IMR-90 (cell line): ENCODE results near the gene TBC1D22A. TPM values are rescaled to one million over a fixed set of nuclear protein-coding genes. Genes with fewer than 3 reads are reported as not detected.

Experiments
- ATAC-seq: fragments of 200-7000 bp; cut with Tn5 transposase; 2 replicates; pipeline ENCODE4 v1.9.1; 2020; ENCODE audit warnings: low read depth, mild to moderate bottlenecking, moderate library complexity
- BruUV-seq: library from RNA; stranded (reverse); fragments of 400-500 nt; replicated peaks from 2 replicates; lab custom pipeline; 2021; lab: Mats Ljungman, UMichigan
- CTCF ChIA-PET: fragments of 300-600 bp; formaldehyde crosslinking; extraction: SDS; loops from one replicate; lab custom pipeline; 2021; ENCODE audit warnings: antibody characterized with exemption; lab: Yijun Ruan, JAX
- POLR2A ChIA-PET: fragments of 300-600 bp; sonication (Branson Sonifier 250); formaldehyde crosslinking; loops from one replicate; lab custom pipeline; 2022; ENCODE audit warnings: antibody characterized with exemption; ENCODE audit not compliant: unreplicated experiment; lab: Charles Lee
- DNase-seq: peaks from one replicate; pipeline ENCODE4 v3.0.0; 2013
- H2AFZ ChIP-seq: replicated peaks from 2 replicates; pipeline ENCODE3; 2013; ENCODE audit warnings: low read length, mild to moderate bottlenecking; ENCODE audit not compliant: poor library complexity
- H2AK5ac ChIP-seq: 2 replicates; pipeline ENCODE4 v1.6.1; 2013; ENCODE audit warnings: low read depth, low read length, inconsistent platforms
- H2AK9ac ChIP-seq: replicated peaks from 2 replicates; pipeline ENCODE3; 2013; ENCODE audit warnings: mild to moderate bottlenecking, low read depth, low read length, moderate library complexity; ENCODE audit not compliant: poor library complexity
- H2BK120ac ChIP-seq: 2 replicates; pipeline ENCODE4 v1.6.1; 2013; ENCODE audit warnings: low read depth, low read length, inconsistent platforms
- H2BK15ac ChIP-seq: 3 replicates; pipeline ENCODE4 v1.6.1; 2013; ENCODE audit warnings: low read depth, low read length, inconsistent platforms
- H2BK20ac ChIP-seq: 2 replicates; pipeline ENCODE4 v1.6.1; 2013; ENCODE audit warnings: low read depth, mild to moderate bottlenecking, inconsistent platforms, low read length, moderate library complexity
- H2BK5ac ChIP-seq: 2 replicates; pipeline ENCODE4 v1.6.1; 2013; ENCODE audit warnings: mild to moderate bottlenecking, low read depth, low read length, inconsistent platforms; ENCODE audit not compliant: poor library complexity, severe bottlenecking
- H3K14ac ChIP-seq: replicated peaks from 2 replicates; pipeline ENCODE4 v1.6.1; 2013; ENCODE audit warnings: low read depth, low read length, inconsistent platforms
- H3K18ac ChIP-seq: 2 replicates; pipeline ENCODE4 v1.6.1; 2013; ENCODE audit warnings: low read depth, low read length, control low read depth
- H3K23ac ChIP-seq: 2 replicates; pipeline ENCODE4 v1.6.1; 2013; ENCODE audit warnings: low read depth, low read length, inconsistent platforms
- H3K27ac ChIP-seq: 2 replicates; pipeline ENCODE4 v1.5.1; 2013; ENCODE audit warnings: mild to moderate bottlenecking, control low read depth, low read length; ENCODE audit not compliant: insufficient read depth
- H3K27me3 ChIP-seq: 2 replicates; pipeline ENCODE4 v1.6.1; 2013; ENCODE audit warnings: low read length; ENCODE audit not compliant: control insufficient read depth, insufficient read depth
- H3K36me3 ChIP-seq: 2 replicates; pipeline ENCODE4 v1.6.1; 2013; ENCODE audit warnings: low read length, mixed read lengths; ENCODE audit not compliant: control insufficient read depth, insufficient read depth
- H3K4ac ChIP-seq: 2 replicates; pipeline ENCODE4 v1.6.1; 2013; ENCODE audit warnings: low read depth, low read length, inconsistent platforms
- H3K4me1 ChIP-seq: 2 replicates; pipeline ENCODE4 v1.6.1; 2013; ENCODE audit warnings: low read length, mixed read lengths; ENCODE audit not compliant: control insufficient read depth, insufficient read depth
- H3K4me2 ChIP-seq: 2 replicates; pipeline ENCODE4 v1.6.1; 2013; ENCODE audit warnings: low read depth, mild to moderate bottlenecking, control low read depth, low read length, moderate library complexity
- H3K4me3 ChIP-seq: 2 replicates; pipeline ENCODE4 v1.5.1; 2013; ENCODE audit warnings: low read depth, mild to moderate bottlenecking, control low read depth, low read length, moderate library complexity; ENCODE audit not compliant: insufficient read depth
- H3K56ac ChIP-seq: 2 replicates; pipeline ENCODE4 v1.6.1; 2013; ENCODE audit warnings: low read length, inconsistent platforms; ENCODE audit not compliant: insufficient read depth; ENCODE audit errors: extremely low read depth
- H3K79me1 ChIP-seq, 2 experiments: 2 replicates each; pipeline ENCODE4 v1.6.1; 2013; ENCODE audit warnings: low read length in 2 of 2, inconsistent platforms in 1 of 2, low read depth in 1 of 2
- H3K9ac ChIP-seq: 2 replicates; pipeline ENCODE4 v1.6.1; 2013; ENCODE audit warnings: low read depth, low read length, control low read depth
- H3K9me1 ChIP-seq: 2 replicates; pipeline ENCODE4 v1.6.1; 2013; ENCODE audit warnings: low read length, inconsistent platforms; ENCODE audit not compliant: insufficient read depth
- H3K9me3 ChIP-seq: 2 replicates; pipeline ENCODE4 v1.6.1; 2013; ENCODE audit warnings: low read length; ENCODE audit not compliant: control insufficient read depth, insufficient read depth
- H4K20me1 ChIP-seq: 2 replicates; pipeline ENCODE4 v1.6.1; 2013; ENCODE audit warnings: low read length, inconsistent platforms; ENCODE audit not compliant: insufficient read depth
- H4K5ac ChIP-seq: 2 replicates; pipeline ENCODE4 v1.6.1; 2013; ENCODE audit warnings: mild to moderate bottlenecking, low read depth, low read length, control low read depth
- H4K8ac ChIP-seq, 2 experiments: 2 replicates each; pipeline ENCODE4 v1.6.1; 2013; ENCODE audit warnings: low read depth in 2 of 2, low read length in 2 of 2, control low read depth in 1 of 2, inconsistent platforms in 1 of 2
- H4K91ac ChIP-seq: 2 replicates; pipeline ENCODE4 v1.6.1; 2013; ENCODE audit warnings: low read depth, low read length, inconsistent platforms; ENCODE audit not compliant: insufficient read depth
- BHLHE40 ChIP-seq: fragments of 150-350 bp; IDR thresholded peaks from 2 replicates; pipeline ENCODE4 v1.6.1; 2016; ENCODE audit warnings: mild to moderate bottlenecking, low read depth, low read length
- CEBPB ChIP-seq: IDR thresholded peaks from 2 replicates; pipeline ENCODE4 v1.6.1; 2012; ENCODE audit warnings: low read depth, low read length, improper control_type of control experiment
- CHD1 ChIP-seq: IDR thresholded peaks from 2 replicates; pipeline ENCODE4 v1.6.1; 2012; ENCODE audit warnings: low read depth, low read length, improper control_type of control experiment
- FOS ChIP-seq: fragments of 150-350 bp; IDR thresholded peaks from 2 replicates; pipeline ENCODE4 v1.6.1; 2016; ENCODE audit warnings: low read depth, low read length
- MAZ ChIP-seq: IDR thresholded peaks from 2 replicates; pipeline ENCODE4 v1.6.1; 2012; ENCODE audit warnings: low read depth, mild to moderate bottlenecking, low read length, improper control_type of control experiment, moderate library complexity, borderline replicate concordance
- POLR2A ChIP-seq: IDR thresholded peaks from 2 replicates; pipeline ENCODE4 v1.6.1; 2012; ENCODE audit warnings: mild to moderate bottlenecking, low read depth, low read length
- RFX5 ChIP-seq: IDR thresholded peaks from 2 replicates; pipeline ENCODE4 v1.8.0; 2012; ENCODE audit warnings: low read depth, mild to moderate bottlenecking, low read length, moderate library complexity
- SMC3 ChIP-seq: fragments of 150-350 bp; IDR thresholded peaks from 2 replicates; pipeline ENCODE4 v1.6.1; 2016; ENCODE audit warnings: low read depth, mild to moderate bottlenecking, antibody characterized with exemption, low read length, moderate library complexity
- USF2 ChIP-seq: fragments of 150-350 bp; IDR thresholded peaks from 2 replicates; pipeline ENCODE4 v1.6.1; 2017; ENCODE audit warnings: mild to moderate bottlenecking, antibody characterized with exemption, low read length, low read depth
- WGBS, 2 experiments: methylation state at CpG; one replicate each; pipeline versions ENCODE4 v1.1.5 to v1.1.7; 2013; ENCODE audit warnings: missing lambda C conversion rate in 2 of 2; ENCODE audit not compliant: insufficient read length in 1 of 2; ENCODE audit errors: extremely low coverage in 2 of 2; 5-methylcytosine and 5-hydroxymethylcytosine counted together
- dilution Hi-C: fragments of 300-500 bp; cut with HindIII; formaldehyde crosslinking; loops from one replicate; pipeline ENCODE4 v1.14.3; 2018; ENCODE audit warnings: low sequenced_read_pairs; ENCODE audit not compliant: unreplicated experiment
- in situ Hi-C: fragments of 300-500 bp; cut with MboI; formaldehyde crosslinking; loops from 3 replicates; pipeline ENCODE4 v1.14.3; 2019; ENCODE audit warnings: low sequenced_read_pairs, inconsistent platforms, mixed read lengths
- intact Hi-C: fragments of 100-400 bp; cut with micrococcal nuclease; formaldehyde crosslinking; loops from 2 replicates; pipeline ENCODE4 v1.10.0; 2022
- polyA plus RNA-seq, 3 experiments: library from polyadenylated mRNA; depleted of rRNA; stranded (reverse); fragments of >200 nt; gene quantifications; 2 replicates each; pipeline ENCODE4 v1.2.3, GENCODE V29; 2012; ENCODE audit warnings: low replicate concordance in 1 of 3
- total RNA-seq: library from RNA; depleted of rRNA; stranded (reverse); fragments of >200 nt; gene quantifications from 2 replicates; pipeline ENCODE4 v1.2.3, GENCODE V29; 2012

The TBC1D22A gene
- total and polyA plus RNA-seq, 2 of the 4 experiments (the other 2 are of a cell fraction), result 9.0 to 16.7 TPM

- no peak overlapping the region for H3K4me3 ChIP-seq
- no peak overlapping the region for H3K27ac ChIP-seq
- peaks cover 11% of the 10 kb centered on the region for H4K20me1 ChIP-seq
- H3K14ac ChIP-seq, result no peak overlapping the region
- H3K9me3 ChIP-seq, result no peaks in the 10 kb centered on the region
- no peaks in the 10 kb centered on the region for H3K4me1 ChIP-seq
- ATAC-seq, result no peak
- H3K36me3 ChIP-seq, result peaks cover 19% of the 10 kb centered on the region
- H4K5ac ChIP-seq, result no peak overlapping the region
- H3K9me1 ChIP-seq, result peaks cover 9% of the 10 kb centered on the region; the same call in 1 of the 2 replicates
- TF ChIP-seq BHLHE40 (no peak), USF2 (no peak), POLR2A (no peak), SMC3 (no peak), FOS (no peak), MAZ (no peak), RFX5 (no peak), CEBPB (no peak), CHD1 (no peak)
- no peak overlapping the region for H3K4me2 ChIP-seq
- H3K4ac ChIP-seq, result no peak overlapping the region
- H3K23ac ChIP-seq, result no peak overlapping the region
- intact Hi-C loops, result no loop called here
- no peak overlapping the region for H2BK20ac ChIP-seq
- ChIA-PET CTCF (no interaction called here), POLR2A (interaction anchor here (0.5 kb wide), 1 partner anchor 9 kb away, joined by 3 read pairs; no protein-coding TSS in a partner anchor)
- peaks cover 42 to 51% of the 10 kb centered on the region in 2 experiments for H3K79me1 ChIP-seq
- BruUV-seq, result no TSS peak
- in situ Hi-C loops, result no loop called here
- no peak for DNase-seq
- no peak overlapping the region for H3K9ac ChIP-seq
- no peak overlapping the region for H4K91ac ChIP-seq
- no peak overlapping the region for H2BK120ac ChIP-seq
- H2BK15ac ChIP-seq, result no peak overlapping the region
- no peaks in the 10 kb centered on the region for H3K27me3 ChIP-seq
- H4K8ac ChIP-seq, result no peak overlapping the region
- no peak overlapping the region for H2AFZ ChIP-seq
- H2BK5ac ChIP-seq, result no peak overlapping the region
- no peak overlapping the region for H2AK9ac ChIP-seq
- dilution Hi-C loops, result no loop called here
- no peak overlapping the region for H3K18ac ChIP-seq
- no peak overlapping the region for H3K56ac ChIP-seq
- no peak overlapping the region for H2AK5ac ChIP-seq
- WGBS, 2 experiments, result 90% methylated on average over 2 of the region's 6 CpGs; no CpG with 5 or more reads in 1 of the 2 experiments
Observed at GRCh38 chr22:46807458-46807857, 45.0 kb downstream of the TBC1D22A start.
